H9 (cell line): Measurements from ENCODE around the gene USH2A. TPM values are rescaled to one million over a fixed set of nuclear protein-coding genes. Genes with fewer than 3 reads are reported as not detected.

Experiments
- DNase-seq: peaks from one replicate; pipeline ENCODE4 v3.0.0-alpha.2; 2017
- H2AFZ ChIP-seq: one replicate; pipeline ENCODE4 v1.6.1; 2013; ENCODE audit warnings: mild to moderate bottlenecking, low read length, control low read depth, moderate library complexity
- H2AK5ac ChIP-seq: 2 replicates; pipeline ENCODE4 v1.6.1; 2013; ENCODE audit warnings: low read length, control low read depth, mixed read lengths; ENCODE audit not compliant: insufficient read length
- H2BK120ac ChIP-seq: one replicate; pipeline ENCODE4 v1.6.1; 2013; ENCODE audit warnings: low read depth, mild to moderate bottlenecking, low read length, control low read depth, inconsistent platforms; ENCODE audit not compliant: poor library complexity, severe bottlenecking
- H2BK12ac ChIP-seq: 2 replicates; pipeline ENCODE4 v1.6.1; 2013; ENCODE audit warnings: low read length, control low read depth, mixed read lengths, low read depth; ENCODE audit not compliant: insufficient read length
- H2BK15ac ChIP-seq: 2 replicates; pipeline ENCODE4 v1.6.1; 2013; ENCODE audit warnings: low read depth, low read length, control low read depth
- H2BK20ac ChIP-seq: one replicate; pipeline ENCODE4 v1.6.1; 2013; ENCODE audit warnings: low read depth, mild to moderate bottlenecking, low read length, control low read depth, inconsistent platforms; ENCODE audit not compliant: poor library complexity, severe bottlenecking
- H2BK5ac ChIP-seq: 2 replicates; pipeline ENCODE4 v1.6.1; 2013; ENCODE audit warnings: low read length, control low read depth, mixed read lengths; ENCODE audit not compliant: insufficient read length
- H3K14ac ChIP-seq: 2 replicates; pipeline ENCODE4 v1.6.1; 2013; ENCODE audit warnings: low read length, control low read depth; ENCODE audit not compliant: insufficient read depth
- H3K18ac ChIP-seq: 2 replicates; pipeline ENCODE4 v1.6.1; 2013; ENCODE audit warnings: low read depth, mild to moderate bottlenecking, mixed read lengths, low read length, control low read depth; ENCODE audit not compliant: insufficient read length
- H3K23ac ChIP-seq: 2 replicates; pipeline ENCODE4 v1.6.1; 2013; ENCODE audit warnings: low read length, control low read depth, mixed read lengths, low read depth; ENCODE audit not compliant: insufficient read length
- H3K23me2 ChIP-seq: 2 replicates; pipeline ENCODE4 v1.6.1; 2013; ENCODE audit warnings: low read depth, mild to moderate bottlenecking, mixed read lengths, low read length, control low read depth; ENCODE audit not compliant: insufficient read length, poor library complexity, severe bottlenecking
- H3K27ac ChIP-seq: 2 replicates; pipeline ENCODE4 v1.5.1; 2013; ENCODE audit warnings: low read length, control low read depth, mixed read lengths, low read depth; ENCODE audit not compliant: insufficient read length
- H3K27me3 ChIP-seq: 2 replicates; pipeline ENCODE4 v1.6.1; 2013; ENCODE audit warnings: low read length, control low read depth, inconsistent platforms; ENCODE audit not compliant: insufficient read depth
- H3K4ac ChIP-seq: 2 replicates; pipeline ENCODE4 v1.6.1; 2013; ENCODE audit warnings: low read depth, mild to moderate bottlenecking, control low read depth, inconsistent platforms, low read length, moderate library complexity
- H3K4me1 ChIP-seq: 2 replicates; pipeline ENCODE4 v1.6.1; 2013; ENCODE audit warnings: low read length, control low read depth, inconsistent platforms; ENCODE audit not compliant: insufficient read depth
- H3K4me2 ChIP-seq: 2 replicates; pipeline ENCODE4 v1.6.1; 2013; ENCODE audit warnings: low read length, control low read depth, mixed read lengths; ENCODE audit not compliant: insufficient read length, insufficient read depth
- H3K56ac ChIP-seq: 2 replicates; pipeline ENCODE4 v1.6.1; 2013; ENCODE audit warnings: low read depth, mild to moderate bottlenecking, mixed read lengths, low read length, control low read depth; ENCODE audit not compliant: insufficient read length
- H3K79me1 ChIP-seq: 2 replicates; pipeline ENCODE4 v1.6.1; 2013; ENCODE audit warnings: low read depth, mild to moderate bottlenecking, moderate library complexity, low read length, control low read depth, inconsistent platforms; ENCODE audit not compliant: insufficient read depth, poor library complexity, severe bottlenecking
- H3K79me2 ChIP-seq: 2 replicates; pipeline ENCODE4 v1.6.1; 2013; ENCODE audit warnings: low read length, control low read depth, inconsistent platforms; ENCODE audit not compliant: insufficient read depth
- H3K9ac ChIP-seq: 2 replicates; pipeline ENCODE4 v1.6.1; 2013; ENCODE audit warnings: low read length, control low read depth, mixed read lengths; ENCODE audit not compliant: insufficient read length; ENCODE audit errors: extremely low read depth
- H3K9me3 ChIP-seq: one replicate; pipeline ENCODE4 v1.6.1; 2013; ENCODE audit warnings: low read depth, low read length, inconsistent platforms; ENCODE audit not compliant: control insufficient read depth
- H3T11ph ChIP-seq: one replicate; pipeline ENCODE4 v1.6.1; 2013; ENCODE audit warnings: mild to moderate bottlenecking, low read length, control low read depth, inconsistent platforms
- H4K20me1 ChIP-seq: one replicate; pipeline ENCODE4 v1.6.1; 2013; ENCODE audit not compliant: control insufficient read depth, insufficient read length, insufficient read depth
- H4K5ac ChIP-seq: 2 replicates; pipeline ENCODE4 v1.6.1; 2013; ENCODE audit warnings: low read depth, mild to moderate bottlenecking, mixed read lengths, low read length, control low read depth; ENCODE audit not compliant: insufficient read length
- H4K8ac ChIP-seq: replicated peaks from 2 replicates; pipeline ENCODE4 v1.6.1; 2013; ENCODE audit warnings: low read length, control low read depth, mixed read lengths, low read depth; ENCODE audit not compliant: insufficient read length
- H4K91ac ChIP-seq: 2 replicates; pipeline ENCODE4 v1.6.1; 2013; ENCODE audit warnings: low read depth, mild to moderate bottlenecking, moderate library complexity, mixed read lengths, low read length, control low read depth; ENCODE audit not compliant: insufficient read length
- H3K27ac Mint-ChIP-seq, 3 experiments: 2 replicates in 2 of 3; 3 replicates in 1 of 3; pipeline ENCODE4 v1.8.0; 2020 to 2021; ENCODE audit warnings: mixed read lengths in 3 of 3, mild to moderate bottlenecking in 1 of 3, moderate library complexity in 1 of 3
- H3K27me3 Mint-ChIP-seq: 2 replicates; pipeline ENCODE4 v1.8.0; 2021; ENCODE audit warnings: low read depth, mild to moderate bottlenecking, moderate library complexity, mixed read lengths
- H3K36me3 Mint-ChIP-seq, 3 experiments: 2 replicates in 2 of 3; 3 replicates in 1 of 3; pipeline ENCODE4 v1.8.0; 2020 to 2021; ENCODE audit warnings: low read depth in 3 of 3, mixed read lengths in 3 of 3; ENCODE audit not compliant: insufficient read depth in 1 of 3
- H3K4me1 Mint-ChIP-seq, 2 experiments: 2 replicates each; pipeline ENCODE4 v1.8.0; 2020; ENCODE audit warnings: mixed read lengths in 2 of 2
- H3K4me3 Mint-ChIP-seq, 2 experiments: 2 replicates in 1 of 2; 3 replicates in 1 of 2; pipeline ENCODE4 v1.8.0; 2020 to 2021; ENCODE audit warnings: mild to moderate bottlenecking in 2 of 2, mixed read lengths in 2 of 2, moderate library complexity in 1 of 2
- H3K9me3 Mint-ChIP-seq, 2 experiments: 2 replicates in 1 of 2; 3 replicates in 1 of 2; pipeline ENCODE4 v1.8.0; 2020; ENCODE audit warnings: mild to moderate bottlenecking in 2 of 2, mixed read lengths in 2 of 2, moderate library complexity in 1 of 2
- WGBS: extraction: QIAGEN DNeasy Blood & Tissue Kit; methylation state at CpG from one replicate; pipeline ENCODE4 v1.1.7; 2013; ENCODE audit warnings: missing lambda C conversion rate, low lambda C conversion rate, mixed read lengths; ENCODE audit not compliant: insufficient read length; ENCODE audit errors: extremely low coverage; 5-methylcytosine and 5-hydroxymethylcytosine counted together
- total RNA-seq: library from RNA; stranded (reverse); gene quantifications from 2 replicates; pipeline ENCODE4 v1.2.1, GENCODE V29; 2021
- TF ChIP-seq, protein P1 (sequence below): fragments of 200-600 bp; sonication (generic); conservative IDR thresholded peaks from 3 replicates; pipeline ENCODE4 v1.8.0; 2021; ENCODE audit warnings: antibody characterized with exemption, mild to moderate bottlenecking

USH2A gene
- total RNA-seq, 1 experiment from 2014 or later = 0.11 TPM

DNA sequence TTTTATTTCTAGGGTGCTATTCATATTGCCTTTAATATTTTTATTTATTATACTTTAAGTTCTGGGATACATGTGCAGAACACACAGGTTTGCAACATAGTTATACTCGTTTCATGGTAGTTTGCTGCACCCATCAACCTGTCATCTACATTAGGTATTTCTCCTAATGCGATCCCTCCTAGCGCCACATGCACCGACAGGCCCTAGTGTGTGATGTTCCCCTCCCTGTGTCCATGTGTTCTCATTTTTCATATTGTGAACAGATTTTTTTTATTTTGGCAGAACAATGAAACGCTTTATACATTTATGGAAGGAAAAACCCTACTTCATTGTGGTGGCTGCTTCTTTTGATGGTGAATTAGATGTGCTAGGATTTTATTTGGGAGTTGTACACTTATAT, 14.4 kb upstream of the USH2A start:
- no peak overlapping the region for H2BK12ac ChIP-seq
- TF ChIP-seq, protein P1, sequence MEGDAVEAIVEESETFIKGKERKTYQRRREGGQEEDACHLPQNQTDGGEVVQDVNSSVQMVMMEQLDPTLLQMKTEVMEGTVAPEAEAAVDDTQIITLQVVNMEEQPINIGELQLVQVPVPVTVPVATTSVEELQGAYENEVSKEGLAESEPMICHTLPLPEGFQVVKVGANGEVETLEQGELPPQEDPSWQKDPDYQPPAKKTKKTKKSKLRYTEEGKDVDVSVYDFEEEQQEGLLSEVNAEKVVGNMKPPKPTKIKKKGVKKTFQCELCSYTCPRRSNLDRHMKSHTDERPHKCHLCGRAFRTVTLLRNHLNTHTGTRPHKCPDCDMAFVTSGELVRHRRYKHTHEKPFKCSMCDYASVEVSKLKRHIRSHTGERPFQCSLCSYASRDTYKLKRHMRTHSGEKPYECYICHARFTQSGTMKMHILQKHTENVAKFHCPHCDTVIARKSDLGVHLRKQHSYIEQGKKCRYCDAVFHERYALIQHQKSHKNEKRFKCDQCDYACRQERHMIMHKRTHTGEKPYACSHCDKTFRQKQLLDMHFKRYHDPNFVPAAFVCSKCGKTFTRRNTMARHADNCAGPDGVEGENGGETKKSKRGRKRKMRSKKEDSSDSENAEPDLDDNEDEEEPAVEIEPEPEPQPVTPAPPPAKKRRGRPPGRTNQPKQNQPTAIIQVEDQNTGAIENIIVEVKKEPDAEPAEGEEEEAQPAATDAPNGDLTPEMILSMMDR = no peak
- H2AK5ac ChIP-seq = no peak overlapping the region

More for the DNA sequence above, 14.4 kb upstream of the USH2A start:
- Histone ChIP-seq H4K5ac (no peak overlapping the region), H2BK20ac (no peak overlapping the region), H3K4me2 (no peak overlapping the region), H3K14ac (no peak overlapping the region), H2BK120ac (no peak overlapping the region), H3K23me2 (no peaks in the 10 kb centered on the region), H3K9ac (no peak overlapping the region), H4K20me1 (no peaks in the 10 kb centered on the region), H3K79me1 (no peaks in the 10 kb centered on the region), H2BK15ac (no peak overlapping the region), H2BK5ac (no peak overlapping the region), H3K23ac (no peak overlapping the region), H3K4ac (no peak overlapping the region), H3K18ac (no peak overlapping the region), H3K4me1 (no peaks in the 10 kb centered on the region), H3T11ph (no peak overlapping the region), H3K27ac (no peak overlapping the region), H2AFZ (no peak overlapping the region), H3K79me2 (no peaks in the 10 kb centered on the region), H4K8ac (no peak overlapping the region), H4K91ac (no peak overlapping the region), H3K27me3 (no peaks in the 10 kb centered on the region), H3K9me3 (no peaks in the 10 kb centered on the region), H3K56ac (no peak overlapping the region)
- Mint-ChIP-seq H3K4me3 (no peak overlapping the region), H3K27me3 (no peaks in the 10 kb centered on the region), H3K4me1 (no peaks in the 10 kb centered on the region), H3K27ac (no peak overlapping the region), H3K36me3 (no peaks in the 10 kb centered on the region), H3K9me3 (no peaks in the 10 kb centered on the region)
- no peak for DNase-seq
- WGBS = no CpG with 5 or more reads among the region's 5 CpGs
